GM21528 (cell line): ENCODE measurements around the gene RAB14.
A peak's percentile ranks its signal among the peaks of the same experiment; 100 is the strongest.
"Not testable (repeated sequence)": the region's sequence is repeated elsewhere in the genome, so short reads cannot be mapped to it uniquely, and the experiment has no call there.

Source experiments
- ATAC-seq: cut with Tn5 transposase; IDR thresholded peaks from one replicate; pipeline ENCODE4 v1.9.1; 2021; ENCODE audit warnings: mild to moderate bottlenecking, moderate library complexity; ENCODE audit not compliant: unreplicated experiment, low FRiP score

Gene RAB14

DNA sequence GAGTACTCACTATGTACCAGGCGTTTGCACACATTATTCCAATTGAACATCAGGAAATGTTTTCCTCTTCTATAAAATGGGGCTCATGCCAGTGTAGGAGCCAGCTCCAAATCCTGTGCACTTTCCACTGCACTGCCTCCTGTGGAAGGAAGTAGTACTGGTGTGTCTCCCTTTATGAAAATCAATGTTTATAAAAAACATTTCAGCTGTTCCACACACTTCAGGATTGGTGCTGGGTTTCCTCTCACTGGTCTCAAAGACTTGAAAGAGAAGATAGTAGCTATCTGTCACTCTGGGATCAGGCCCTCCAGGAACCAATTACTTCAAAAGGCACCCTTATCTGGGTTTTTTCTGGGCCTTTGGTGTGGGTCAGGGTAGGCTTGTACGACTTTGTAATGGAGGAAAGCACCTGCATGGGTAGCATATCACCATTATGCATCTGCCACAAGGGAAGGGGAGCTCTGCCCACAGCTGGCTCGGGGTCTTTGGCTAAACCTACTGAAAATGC lies 32.5 kb downstream of the RAB14 start:
- no peak for ATAC-seq

DNA sequence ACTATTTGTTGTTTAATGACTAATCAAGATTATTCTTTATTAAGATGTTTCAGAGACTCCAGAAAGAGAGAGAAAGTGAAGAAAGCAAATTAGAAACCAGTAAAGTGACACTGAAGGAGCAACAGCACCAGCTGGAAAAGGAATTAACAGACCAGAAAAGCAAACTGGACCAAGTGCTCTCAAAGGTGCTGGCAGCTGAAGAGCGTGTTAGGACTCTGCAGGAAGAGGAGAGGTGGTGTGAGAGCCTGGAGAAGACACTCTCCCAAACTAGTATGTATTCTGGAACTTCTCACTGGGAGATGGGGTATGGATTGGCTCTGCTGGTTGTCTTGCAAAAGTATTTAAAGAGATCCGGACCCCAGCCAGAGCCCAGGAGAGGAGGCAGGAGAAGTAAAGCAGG lies 33.6 kb downstream of the RAB14 start:
- ATAC-seq = no peak

GRCh38 chr9:121160025-121160424 lies 41.6 kb downstream of the RAB14 start:
- ATAC-seq = no peak

- ATAC-seq = no peak
Observed at GRCh38 chr9:121157939-121158338, 43.7 kb downstream of the RAB14 start.

DNA sequence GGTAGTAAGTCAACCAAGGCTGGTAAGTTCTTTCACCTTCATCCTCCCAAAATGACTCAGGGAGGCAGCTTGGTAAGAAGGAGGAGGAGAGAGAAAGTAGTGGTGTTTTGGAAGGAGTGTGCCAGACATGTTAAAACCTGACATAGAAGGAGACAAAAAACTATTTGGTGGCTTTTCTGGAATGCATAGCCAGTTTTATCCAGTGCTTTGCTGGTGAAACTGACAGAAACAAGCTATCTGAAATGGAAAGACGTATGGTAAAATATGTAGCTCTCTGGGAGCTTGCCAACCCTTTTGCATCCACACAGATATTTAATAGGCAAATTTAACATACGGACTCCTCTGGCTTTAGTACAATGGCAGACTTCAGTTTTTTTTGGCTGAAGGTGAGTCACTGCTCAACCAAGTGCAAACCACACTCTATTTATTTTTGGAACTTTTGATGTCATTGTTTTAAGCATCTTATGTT lies 45.4 kb downstream of the RAB14 start:
- ATAC-seq = peak; percentile 70

- no peak for ATAC-seq
Observed at GRCh38 chr9:121154782-121155181, 46.9 kb downstream of the RAB14 start.

DNA sequence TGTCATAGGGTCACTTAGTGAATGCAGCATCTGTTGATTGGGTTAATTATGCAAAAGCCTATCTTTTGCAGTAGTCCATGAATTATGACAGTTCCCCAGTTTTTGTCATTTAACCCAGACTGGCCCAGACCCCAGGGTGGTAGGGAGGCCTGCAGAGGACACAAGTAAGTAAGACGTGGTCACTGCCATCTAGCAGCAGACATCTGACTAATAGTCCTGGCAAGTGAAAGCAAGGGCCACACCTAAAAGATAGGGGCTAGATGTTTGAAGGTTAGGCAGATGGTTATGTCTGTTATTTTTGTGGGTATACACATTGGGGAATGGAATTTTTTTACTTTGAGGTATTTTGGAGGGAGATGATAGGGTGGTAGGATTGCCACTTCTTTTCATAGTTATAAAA lies 48.0 kb downstream of the RAB14 start:
- no peak for ATAC-seq

DNA sequence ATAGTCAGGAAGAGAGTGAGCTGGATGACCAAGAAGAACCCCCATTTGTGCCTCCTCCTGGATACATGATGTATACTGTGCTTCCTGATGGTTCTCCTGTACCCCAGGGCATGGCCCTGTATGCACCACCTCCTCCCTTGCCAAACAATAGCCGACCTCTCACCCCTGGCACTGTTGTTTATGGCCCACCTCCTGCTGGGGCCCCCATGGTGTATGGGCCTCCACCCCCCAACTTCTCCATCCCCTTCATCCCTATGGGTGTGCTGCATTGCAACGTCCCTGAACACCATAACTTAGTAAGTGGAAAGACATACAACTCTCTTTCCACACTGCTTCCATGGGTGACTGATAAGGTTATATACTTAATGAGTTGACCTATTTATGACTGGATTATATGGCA lies 51.5 kb downstream of the RAB14 start:
- ATAC-seq = no peak

DNA sequence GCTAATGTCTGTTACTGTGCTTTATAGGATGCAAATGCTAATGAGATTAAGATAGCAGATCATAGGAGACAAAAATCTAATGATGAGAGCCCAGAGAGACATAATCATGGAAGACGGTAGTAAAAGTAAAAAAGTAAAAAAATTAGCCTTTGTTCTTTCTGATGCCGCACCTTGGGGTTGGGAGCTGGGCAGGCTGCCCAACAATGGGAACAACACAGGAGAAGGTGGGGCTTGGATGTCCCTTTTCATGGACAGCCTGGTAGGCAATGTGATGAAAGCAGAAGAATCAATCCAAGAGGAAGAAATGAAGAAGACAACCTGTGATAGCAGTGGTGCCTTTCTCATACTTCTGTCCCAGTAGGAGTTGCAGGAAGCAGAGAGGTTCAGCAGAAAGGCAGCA lies 57.2 kb downstream of the RAB14 start:
- ATAC-seq = no peak

DNA sequence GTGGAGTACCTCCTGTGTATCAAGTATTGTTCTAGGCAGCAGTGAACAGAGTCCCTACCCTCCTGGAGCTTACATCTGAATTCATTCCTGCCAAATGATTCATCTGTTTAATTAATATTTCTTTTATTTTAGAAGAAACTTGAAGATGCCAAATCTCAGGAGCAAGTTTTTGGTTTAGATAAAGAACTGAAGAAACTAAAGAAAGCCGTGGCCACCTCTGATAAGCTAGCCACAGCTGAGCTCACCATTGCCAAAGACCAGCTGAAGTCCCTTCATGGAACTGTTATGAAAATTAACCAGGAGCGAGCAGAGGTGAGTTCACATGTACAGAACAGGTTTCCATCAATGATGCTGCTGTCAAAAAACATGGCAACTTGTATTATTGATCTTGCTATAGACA lies 57.9 kb downstream of the RAB14 start:
- no peak for ATAC-seq

- ATAC-seq = no peak
Observed at GRCh38 chr9:121141706-121142105, 60.0 kb downstream of the RAB14 start.

GRCh38 chr9:121141306-121141705 lies 60.4 kb downstream of the RAB14 start:
- no peak for ATAC-seq

DNA sequence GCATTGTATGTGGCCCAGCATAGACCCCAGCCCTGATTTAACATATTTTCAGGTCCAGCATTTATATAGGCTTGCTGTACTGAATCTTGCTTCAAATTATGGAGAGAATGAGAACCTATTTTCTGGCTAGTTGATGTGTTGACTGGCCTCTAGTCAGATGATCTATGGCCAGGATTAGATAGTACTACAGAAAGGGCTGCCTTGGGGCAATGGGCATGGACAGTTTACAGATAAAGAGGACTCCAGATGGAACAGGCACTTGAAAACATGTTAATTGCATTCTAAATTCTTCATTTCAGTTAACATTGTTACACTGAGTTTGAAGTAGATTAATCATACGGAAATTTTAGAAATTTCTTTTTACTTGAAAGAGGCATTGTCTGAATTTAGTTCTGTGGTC lies 61.5 kb downstream of the RAB14 start:
- no peak for ATAC-seq

DNA sequence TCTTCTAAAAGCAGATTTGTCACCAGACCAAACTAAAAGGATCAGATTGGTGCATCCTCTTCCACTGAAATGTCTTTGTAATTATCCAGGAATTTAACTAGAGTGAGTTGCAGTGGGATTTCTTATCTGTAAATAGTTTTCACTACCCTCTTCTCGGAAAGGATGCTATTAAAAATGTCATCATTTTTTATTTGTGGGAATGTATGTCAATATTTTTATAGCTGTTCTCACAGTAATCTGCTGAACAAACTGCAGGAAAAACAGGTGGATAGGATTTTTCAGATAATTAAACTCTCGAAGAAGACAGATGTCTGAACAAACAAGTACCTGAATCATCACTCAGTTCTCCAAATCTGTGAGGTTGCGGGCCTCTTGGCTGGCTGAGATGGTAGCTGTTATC lies 62.7 kb downstream of the RAB14 start:
- no peak for ATAC-seq

DNA sequence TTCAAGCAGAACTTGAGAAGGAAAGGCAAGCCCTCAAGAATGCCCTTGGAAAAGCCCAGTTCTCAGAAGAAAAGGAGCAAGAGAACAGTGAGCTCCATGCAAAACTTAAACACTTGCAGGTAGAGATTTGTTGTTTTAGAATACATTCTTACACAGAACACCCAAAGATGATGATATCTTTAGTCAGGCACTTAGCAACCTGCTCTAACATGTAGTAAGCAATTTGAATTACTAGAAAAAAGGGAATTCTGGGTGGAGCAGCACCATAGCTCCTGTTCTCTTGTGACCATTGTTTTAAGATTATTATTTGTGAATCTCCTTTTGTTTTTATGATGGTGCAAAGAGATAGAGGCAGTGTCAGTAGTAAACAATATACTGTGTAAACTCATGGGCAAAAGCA lies 63.1 kb downstream of the RAB14 start:
- ATAC-seq = no peak

DNA sequence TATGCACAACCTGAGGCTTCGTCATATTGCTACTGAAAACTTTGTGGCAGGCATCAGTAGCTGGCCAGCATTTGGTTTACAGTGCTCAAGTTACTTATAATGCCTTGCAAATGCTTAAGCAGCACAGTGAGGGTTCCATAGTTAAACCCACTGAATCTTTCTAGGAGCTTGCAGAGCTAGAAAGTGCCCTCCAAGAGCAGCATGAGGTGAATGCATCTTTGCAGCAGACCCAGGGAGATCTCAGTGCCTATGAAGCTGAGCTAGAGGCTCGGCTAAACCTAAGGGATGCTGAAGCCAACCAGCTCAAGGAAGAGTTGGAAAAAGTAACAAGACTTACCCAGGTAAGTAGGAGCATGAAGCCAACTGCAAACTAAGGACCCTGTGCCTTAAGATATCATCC lies 66.0 kb downstream of the RAB14 start:
- no peak for ATAC-seq

- ATAC-seq = no peak
Observed at GRCh38 chr9:121133104-121133816, 68.4 kb downstream of the RAB14 start.

DNA sequence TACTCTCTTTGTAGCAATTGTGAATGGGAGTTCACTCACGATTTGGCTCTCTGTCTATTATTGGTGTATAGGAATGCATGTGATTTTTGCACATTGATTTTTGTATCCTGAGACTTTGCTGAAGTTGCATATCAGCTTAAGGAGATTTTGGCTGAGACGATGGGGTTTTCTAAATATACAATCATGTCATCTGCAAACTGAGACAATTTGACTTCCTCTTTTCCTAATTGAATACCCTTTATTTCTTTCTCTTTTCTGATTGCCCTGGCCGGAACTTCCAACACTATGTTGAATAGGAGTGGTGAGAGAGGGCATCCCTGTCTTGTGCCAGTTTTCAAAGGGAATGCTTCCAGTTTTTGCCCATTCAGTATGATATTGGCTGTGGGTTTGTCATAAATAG lies 72.3 kb downstream of the RAB14 start:
- not testable (repeated sequence) for ATAC-seq
